Naive thymus-derived CD4-positive, alpha-beta T cell (primary cell): ENCODE measurements around the gene C18orf63. TPM values are rescaled to one million over a fixed set of nuclear protein-coding genes. Genes with fewer than 3 reads are reported as not detected.
A peak's percentile ranks its signal among the peaks of the same experiment; 100 is the strongest.

Source experiments
- ATAC-seq: fragments of 150-1000 bp; cut with Tn5 transposase; 2 replicates; pipeline ENCODE4 v1.10.0; 2021; ENCODE audit warnings: mild to moderate bottlenecking, moderate library complexity
- CTCF ChIA-PET: fragments of 350-600 bp; sonication (Branson Sonifier 250); formaldehyde crosslinking; loops from one replicate; lab custom pipeline; 2021; ENCODE audit warnings: antibody characterized with exemption; lab: Charles Lee
- POLR2A ChIA-PET: fragments of 350-600 bp; sonication (Branson Sonifier 250); formaldehyde crosslinking; loops from one replicate; lab custom pipeline; 2021; ENCODE audit warnings: antibody characterized with exemption, inconsistent platforms; lab: Charles Lee
- DNase-seq, 9 donors: peaks; one replicate each; pipeline versions ENCODE4 v3.0.0 to v3.0.0-alpha.2; 2020 to 2022; ENCODE audit warnings: mixed read lengths in 1 of 9
- H3K27ac ChIP-seq: one replicate; pipeline ENCODE4 v1.7.0; 2013; ENCODE audit warnings: mild to moderate bottlenecking, low read depth, low read length, moderate library complexity
- H3K27me3 ChIP-seq, 2 donors: one replicate each; pipeline ENCODE4 v1.7.0; 2013; ENCODE audit warnings: low read length in 2 of 2, mild to moderate bottlenecking in 2 of 2, moderate library complexity in 2 of 2; ENCODE audit not compliant: control insufficient read depth in 2 of 2, insufficient read depth in 2 of 2
- H3K36me3 ChIP-seq, 3 experiments: 1 replicate in 2 of 3; 2 replicates in 1 of 3; pipeline ENCODE4 v1.7.0; 2013; ENCODE audit warnings: low read length in 3 of 3, mild to moderate bottlenecking in 3 of 3, moderate library complexity in 1 of 3; ENCODE audit not compliant: insufficient read depth in 3 of 3, control insufficient read depth in 2 of 3
- H3K4me1 ChIP-seq, 2 donors: one replicate each; pipeline ENCODE4 v1.7.0; 2013; ENCODE audit warnings: low read length in 2 of 2, mild to moderate bottlenecking in 2 of 2, moderate library complexity in 1 of 2; ENCODE audit not compliant: control insufficient read depth in 2 of 2, insufficient read depth in 2 of 2
- H3K4me3 ChIP-seq: 2 replicates; pipeline ENCODE4 v1.7.0; 2013; ENCODE audit warnings: mild to moderate bottlenecking, low read length
- H3K9me3 ChIP-seq, 3 experiments: 1 replicate in 2 of 3; 2 replicates in 1 of 3; pipeline ENCODE4 v1.7.0; 2013; ENCODE audit warnings: low read length in 3 of 3; ENCODE audit not compliant: control insufficient read depth in 2 of 3
- H3K27ac Mint-ChIP-seq, 9 donors: one replicate each; pipeline ENCODE4 v1.8.0; 2020 to 2022; ENCODE audit warnings: mixed read lengths in 9 of 9, mild to moderate bottlenecking in 8 of 9, moderate library complexity in 5 of 9, inconsistent platforms in 2 of 9
- H3K27me3 Mint-ChIP-seq, 5 donors: one replicate each; pipeline ENCODE4 v1.8.0; 2021 to 2022; ENCODE audit warnings: mixed read lengths in 5 of 5, mild to moderate bottlenecking in 1 of 5
- H3K36me3 Mint-ChIP-seq, 5 donors: one replicate each; pipeline ENCODE4 v1.8.0; 2020 to 2022; ENCODE audit warnings: mixed read lengths in 5 of 5, mild to moderate bottlenecking in 3 of 5, inconsistent platforms in 1 of 5
- H3K4me1 Mint-ChIP-seq, 7 donors: one replicate each; pipeline ENCODE4 v1.8.0; 2020 to 2022; ENCODE audit warnings: mixed read lengths in 7 of 7, mild to moderate bottlenecking in 3 of 7, inconsistent platforms in 1 of 7
- H3K4me3 Mint-ChIP-seq, 10 donors: one replicate each; pipeline ENCODE4 v1.8.0; 2020 to 2022; ENCODE audit warnings: mild to moderate bottlenecking in 10 of 10, mixed read lengths in 10 of 10, moderate library complexity in 6 of 10, inconsistent platforms in 2 of 10
- H3K9me3 Mint-ChIP-seq, 11 donors: one replicate each; pipeline ENCODE4 v1.8.0; 2020 to 2022; ENCODE audit warnings: mixed read lengths in 11 of 11, mild to moderate bottlenecking in 4 of 11, inconsistent platforms in 1 of 11, moderate library complexity in 1 of 11
- intact Hi-C, 2 donors: fragments of 100-400 bp; cut with micrococcal nuclease; formaldehyde crosslinking; loops; one replicate each; pipeline ENCODE4 v1.15.1; 2023
- polyA plus RNA-seq, 2 donors: library from polyadenylated mRNA; unstranded; fragments of 300-500 nt; fragmentation: Illumina TruSeq; gene quantifications; one replicate each; pipeline ENCODE4 v1.2.3, GENCODE V29; 2021
- total RNA-seq, 6 experiments: library from RNA in 5 of 6; stranded (reverse) in 5 of 6; gene quantifications; 1 replicate in 5 of 6; 2 replicates in 1 of 6; pipeline ENCODE4 v1.2.3 and lab custom pipeline; 2021 to 2026

The C18orf63 gene
- total and polyA plus RNA-seq, 7 experiments from 2014 or later = not detected

- H3K9me3 Mint-ChIP-seq = no peaks in the 10 kb centered on the region
- no peaks in the 10 kb centered on the region for H3K36me3 ChIP-seq
- H3K4me3 Mint-ChIP-seq = no peak overlapping the region
- H3K4me1 Mint-ChIP-seq = no peaks in the 10 kb centered on the region
- no peaks in the 10 kb centered on the region for H3K36me3 Mint-ChIP-seq
- ChIA-PET POLR2A (no interaction called here), CTCF (no interaction called here)
- no peaks in the 10 kb centered on the region for H3K4me1 ChIP-seq
- H3K27ac Mint-ChIP-seq = no peak overlapping the region
- H3K27me3 Mint-ChIP-seq = peaks cover 0 to 22% (median 8%) of the 10 kb centered on the region in 5 donors
- H3K27ac ChIP-seq = no peak overlapping the region
- H3K9me3 ChIP-seq = no peaks in the 10 kb centered on the region
- H3K27me3 ChIP-seq = no peaks in the 10 kb centered on the region
- no peak overlapping the region for H3K4me3 ChIP-seq
- DNase-seq (no peak), ATAC-seq (no peak)
- intact Hi-C loops = no loop called here
These were observed 12.6 kb downstream of the C18orf63 start for GRCh38 chr18:74328206-74328605.

GRCh38 chr18:74329688-74330205, 14.1 kb downstream of the C18orf63 start:
- H3K4me3 ChIP-seq = no peak overlapping the region
- intact Hi-C loops = no loop called here
- Mint-ChIP-seq H3K4me1 (peaks cover 0 to 6% (median 0%) of the 10 kb centered on the region in 7 donors), H3K27me3 (peaks cover 0 to 24% (median 8%) of the 10 kb centered on the region in 5 donors), H3K9me3 (peaks cover 0 to 4% (median 0%) of the 10 kb centered on the region in 11 donors), H3K36me3 (no peaks in the 10 kb centered on the region), H3K4me3 (no peak overlapping the region), H3K27ac (no peak overlapping the region)
- H3K9me3 ChIP-seq = no peaks in the 10 kb centered on the region
- no peaks in the 10 kb centered on the region for H3K27me3 ChIP-seq
- ATAC-seq (no peak), DNase-seq (no peak)
- no peak overlapping the region for H3K27ac ChIP-seq
- H3K36me3 ChIP-seq = no peaks in the 10 kb centered on the region
- CTCF ChIA-PET = no interaction called here
- no peaks in the 10 kb centered on the region for H3K4me1 ChIP-seq
- POLR2A ChIA-PET = no interaction called here

GRCh38 chr18:74331404-74331803, 15.8 kb downstream of the C18orf63 start:
- H3K36me3 ChIP-seq = no peaks in the 10 kb centered on the region
- ChIA-PET CTCF (interaction anchor here (0.5 kb wide), 1 partner anchor 879 kb away, joined by 3 read pairs; the partner anchor contains the start of gene TSHZ1), POLR2A (no interaction called here)
- Mint-ChIP-seq H3K27ac (no peak overlapping the region), H3K9me3 (peaks cover 0 to 4% (median 0%) of the 10 kb centered on the region in 11 donors), H3K4me1 (peaks cover 0 to 8% (median 0%) of the 10 kb centered on the region in 7 donors), H3K4me3 (no peak overlapping the region), H3K27me3 (peaks cover 0 to 20% (median 8%) of the 10 kb centered on the region in 5 donors), H3K36me3 (no peaks in the 10 kb centered on the region)
- no peak overlapping the region for H3K27ac ChIP-seq
- intact Hi-C loops = no loop called here
- ATAC-seq (no peak), DNase-seq (no peak)
- no peaks in the 10 kb centered on the region for H3K27me3 ChIP-seq
- H3K4me1 ChIP-seq = no peaks in the 10 kb centered on the region
- no peak overlapping the region for H3K4me3 ChIP-seq
- no peaks in the 10 kb centered on the region for H3K9me3 ChIP-seq

- Mint-ChIP-seq H3K27ac (no peak overlapping the region), H3K27me3 (peaks cover 0 to 25% (median 14%) of the 10 kb centered on the region in 5 donors), H3K36me3 (no peaks in the 10 kb centered on the region), H3K4me1 (peaks cover 0 to 8% (median 0%) of the 10 kb centered on the region in 7 donors), H3K4me3 (no peak overlapping the region), H3K9me3 (peaks cover 0 to 4% (median 0%) of the 10 kb centered on the region in 11 donors)
- H3K27me3 ChIP-seq = no peaks in the 10 kb centered on the region
- intact Hi-C loops = no loop called here
- H3K36me3 ChIP-seq = no peaks in the 10 kb centered on the region
- CTCF ChIA-PET = no interaction called here
- H3K9me3 ChIP-seq = no peaks in the 10 kb centered on the region
- DNase-seq = no peak
- no peak overlapping the region for H3K27ac ChIP-seq
- H3K4me3 ChIP-seq = no peak overlapping the region
- POLR2A ChIA-PET = no interaction called here
- ATAC-seq = no peak
- H3K4me1 ChIP-seq = no peaks in the 10 kb centered on the region
These were observed 17.5 kb downstream of the C18orf63 start for GRCh38 chr18:74333091-74333490.

GRCh38 chr18:74334242-74334893, 18.7 kb downstream of the C18orf63 start:
- DNase-seq = no peak
- ChIA-PET CTCF (no interaction called here), POLR2A (no interaction called here)
- no peak overlapping the region for H3K4me3 Mint-ChIP-seq
- no peak overlapping the region for H3K4me3 ChIP-seq
- H3K27ac ChIP-seq = no peak overlapping the region
- intact Hi-C loops = no loop called here
- H3K9me3 ChIP-seq = no peaks in the 10 kb centered on the region
- peaks cover 0 to 27% (median 13%) of the 10 kb centered on the region in 5 donors for H3K27me3 Mint-ChIP-seq
- no peak overlapping the region for H3K27ac Mint-ChIP-seq
- H3K9me3 Mint-ChIP-seq = peaks cover 0 to 4% (median 0%) of the 10 kb centered on the region in 11 donors
- ATAC-seq = peak; percentile 34
- no peaks in the 10 kb centered on the region for H3K4me1 ChIP-seq
- no peaks in the 10 kb centered on the region for H3K27me3 ChIP-seq
- H3K4me1 Mint-ChIP-seq = peaks cover 0 to 8% (median 0%) of the 10 kb centered on the region in 7 donors
- no peaks in the 10 kb centered on the region for H3K36me3 Mint-ChIP-seq
- H3K36me3 ChIP-seq = no peaks in the 10 kb centered on the region

GRCh38 chr18:74336656-74337055, 21.0 kb downstream of the C18orf63 start:
- Histone ChIP-seq H3K4me1 (no peaks in the 10 kb centered on the region), H3K9me3 (no peaks in the 10 kb centered on the region), H3K27me3 (no peaks in the 10 kb centered on the region), H3K4me3 (no peak overlapping the region), H3K36me3 (no peaks in the 10 kb centered on the region), H3K27ac (no peak overlapping the region)
- no peak overlapping the region for H3K4me3 Mint-ChIP-seq
- DNase-seq (no peak), ATAC-seq (no peak)
- ChIA-PET POLR2A (no interaction called here), CTCF (no interaction called here)
- no peak overlapping the region for H3K27ac Mint-ChIP-seq
- intact Hi-C loops = no loop called here
- peaks cover 4 to 22% (median 11%) of the 10 kb centered on the region in 5 donors for H3K27me3 Mint-ChIP-seq
- peaks cover 0 to 4% (median 0%) of the 10 kb centered on the region in 11 donors for H3K9me3 Mint-ChIP-seq
- H3K36me3 Mint-ChIP-seq = no peaks in the 10 kb centered on the region
- peaks cover 0 to 8% (median 0%) of the 10 kb centered on the region in 7 donors for H3K4me1 Mint-ChIP-seq
